Epidermal melanocyte (primary cell): ENCODE measurements around the gene DOCK4.

Experiments
- DNase-seq: peaks from one replicate; pipeline ENCODE4 v3.0.0; 2011; ENCODE audit warnings: low spot score; ENCODE audit not compliant: insufficient read length

The DOCK4 gene

DNA sequence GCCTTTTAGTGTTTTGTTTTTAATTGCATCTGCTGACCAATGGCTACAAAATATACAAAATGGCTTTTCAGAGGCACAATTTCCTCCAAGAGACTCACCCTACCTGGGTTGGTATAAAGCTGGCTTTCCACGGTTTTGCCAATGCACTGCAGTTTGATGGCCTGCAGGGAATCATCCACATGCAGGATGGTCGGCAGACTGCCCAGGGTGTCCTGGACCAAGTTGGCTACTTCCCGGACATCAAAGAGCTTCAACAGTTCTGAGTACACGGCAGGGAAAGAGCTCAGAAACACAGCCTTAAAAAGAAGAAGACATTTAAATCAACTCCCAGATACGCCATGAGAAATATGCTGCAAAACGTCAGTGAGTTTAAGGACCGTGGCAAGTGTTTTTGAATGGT is 342.9 kb downstream of the DOCK4 start:
- DNase-seq, result no peak

DNA sequence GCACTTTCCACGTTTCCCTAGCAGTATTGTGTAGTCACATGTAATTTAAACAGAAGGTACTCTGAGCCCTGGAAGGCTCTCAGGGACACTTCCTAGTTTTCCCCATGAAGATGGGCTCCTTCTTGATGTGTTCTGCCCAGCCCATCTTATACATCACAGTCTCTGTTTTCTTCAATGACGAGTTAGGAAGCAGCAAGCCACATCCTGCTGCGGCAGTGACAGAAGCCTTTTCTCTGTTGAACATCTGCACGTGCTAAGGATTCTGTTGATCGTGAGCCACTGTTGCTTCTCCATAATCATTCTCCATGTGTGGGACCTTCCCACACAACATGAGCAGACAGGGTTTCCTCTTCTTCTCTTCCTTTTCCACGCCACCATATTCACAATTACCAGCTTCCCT is 346.0 kb downstream of the DOCK4 start:
- no peak for DNase-seq

- DNase-seq, result no peak
Observed at GRCh38 chr7:111858331-111858730, 347.9 kb downstream of the DOCK4 start.

GRCh38 chr7:111855842-111856227 is 350.4 kb downstream of the DOCK4 start:
- no peak for DNase-seq

DNA sequence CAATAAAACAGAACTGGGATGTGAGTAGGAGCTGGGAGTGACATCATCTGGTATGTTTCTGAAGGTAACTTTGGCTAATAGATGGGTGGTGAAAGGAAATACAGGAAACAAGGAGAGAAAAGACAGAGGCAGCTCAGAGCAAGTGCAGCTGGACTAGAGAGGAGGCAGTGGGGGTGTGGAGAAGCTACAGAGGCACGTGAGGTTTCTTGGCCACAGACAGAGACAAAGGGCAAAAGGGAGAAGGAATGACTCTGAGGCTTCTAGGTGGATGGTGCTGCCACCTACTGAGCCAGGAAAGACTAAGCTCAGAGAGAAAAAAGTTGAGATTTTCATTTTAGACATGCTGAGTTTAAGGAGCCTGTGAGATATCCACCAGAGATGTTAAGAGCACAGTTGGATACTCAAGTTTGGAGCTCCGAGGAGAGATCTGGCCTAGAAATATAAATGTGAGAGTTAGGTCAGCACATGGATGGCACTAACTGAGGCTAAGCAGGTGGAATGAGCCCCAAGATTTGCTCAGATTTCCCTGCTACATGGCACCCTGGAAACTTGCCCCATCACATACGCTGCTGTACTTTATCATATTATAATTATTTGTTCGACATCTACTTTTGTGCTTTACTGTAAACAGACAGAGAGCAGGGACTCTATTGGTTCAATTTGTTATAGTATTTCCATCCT is 350.9 kb downstream of the DOCK4 start:
- peak; percentile 31 for DNase-seq

GRCh38 chr7:111853201-111853990 is 352.8 kb downstream of the DOCK4 start:
- DNase-seq, result no peak

DNA sequence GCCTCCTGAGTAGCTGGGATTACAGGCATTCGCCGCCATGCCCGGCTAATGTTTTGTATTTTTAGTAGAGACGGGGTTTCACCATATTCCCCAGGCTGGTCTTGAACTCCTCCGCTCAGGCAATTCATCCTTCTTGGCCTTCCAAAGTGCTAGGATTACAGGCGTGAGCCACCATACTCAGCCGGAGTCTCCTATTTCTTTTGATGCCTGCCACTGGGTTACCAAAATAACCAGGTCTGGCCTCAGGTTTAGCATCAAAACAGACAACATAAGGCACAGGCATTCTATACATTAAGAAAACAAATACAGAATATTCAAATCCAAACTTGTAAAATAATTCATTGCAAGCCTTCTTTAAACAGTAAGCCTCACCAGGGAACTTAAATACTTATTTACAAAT is 354.1 kb downstream of the DOCK4 start:
- no peak for DNase-seq

DNA sequence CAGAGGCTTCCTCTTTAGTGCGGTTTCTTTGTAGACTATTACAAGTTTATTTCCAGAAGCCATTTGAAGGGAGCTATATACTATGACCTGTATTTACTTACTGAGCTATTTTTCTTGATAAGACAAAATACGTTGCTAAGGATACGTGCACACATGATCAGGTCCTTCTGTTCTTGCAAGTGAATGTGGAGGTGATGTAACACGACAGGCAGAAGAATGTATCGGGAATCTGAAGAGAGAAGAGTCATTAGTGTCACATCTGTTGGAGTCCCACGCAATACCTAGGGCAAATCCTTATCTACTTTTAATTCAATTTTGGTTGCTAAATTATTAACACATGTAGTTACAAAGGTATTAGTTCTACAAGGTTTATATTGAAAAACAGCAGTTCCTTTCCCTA is 359.3 kb downstream of the DOCK4 start:
- DNase-seq, result no peak

DNA sequence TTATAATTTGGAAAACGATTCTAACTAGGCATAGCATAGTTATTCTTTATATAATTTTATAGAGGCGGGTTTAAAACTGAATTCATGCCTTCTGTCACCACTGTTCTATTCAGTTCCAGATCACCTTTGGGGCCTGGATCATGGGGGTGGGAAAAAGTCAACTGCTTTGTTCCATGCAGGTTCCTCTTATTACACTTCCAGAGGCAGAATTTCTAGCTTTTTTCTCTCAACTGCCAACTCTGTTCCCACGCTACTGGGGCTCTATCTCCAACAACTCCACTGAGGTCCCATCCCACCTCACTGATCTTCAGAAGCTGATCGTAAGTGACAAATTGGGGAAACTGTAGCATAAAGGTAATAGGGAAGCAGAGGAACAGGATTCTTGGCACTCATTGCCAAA is 360.3 kb downstream of the DOCK4 start:
- no peak for DNase-seq

DNA sequence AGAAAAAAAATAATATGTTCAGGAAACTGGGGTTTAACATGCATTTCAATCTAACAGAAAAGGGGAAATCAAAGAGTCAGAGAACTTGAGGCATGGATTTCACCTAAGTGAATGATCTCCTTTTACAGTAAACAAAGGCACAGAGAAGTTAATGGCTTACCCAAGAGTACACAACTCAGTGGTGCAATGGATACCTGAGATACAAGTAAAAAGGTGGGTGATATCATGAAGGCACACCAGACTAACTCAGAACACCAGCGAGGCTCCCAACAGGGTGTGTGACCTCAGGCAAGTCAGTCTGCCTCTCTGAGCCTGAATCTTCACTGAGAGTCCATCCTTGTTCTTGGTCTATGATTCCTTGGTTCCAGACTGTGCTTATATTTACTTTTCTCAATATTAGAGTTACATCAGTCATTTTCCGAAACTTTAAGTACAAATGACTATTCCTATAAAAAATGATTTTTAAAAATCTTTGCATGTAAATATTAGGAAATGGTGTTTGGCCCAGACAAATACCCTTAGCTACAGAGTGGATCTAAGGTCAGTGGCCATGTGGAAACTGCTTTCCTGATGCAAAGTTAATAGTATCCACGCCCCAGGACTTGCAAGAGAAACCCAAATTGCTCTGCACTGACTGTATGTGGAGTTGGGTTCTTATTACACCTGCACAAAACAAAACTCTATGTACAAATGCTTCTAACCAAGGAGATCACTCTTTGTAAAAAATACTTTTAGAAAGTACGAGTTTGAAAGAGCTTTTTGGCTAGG is 361.1 kb downstream of the DOCK4 start:
- no peak for DNase-seq

GRCh38 chr7:111842491-111842890 is 363.7 kb downstream of the DOCK4 start:
- no peak for DNase-seq

GRCh38 chr7:111841596-111842205 is 364.5 kb downstream of the DOCK4 start:
- no peak for DNase-seq

DNA sequence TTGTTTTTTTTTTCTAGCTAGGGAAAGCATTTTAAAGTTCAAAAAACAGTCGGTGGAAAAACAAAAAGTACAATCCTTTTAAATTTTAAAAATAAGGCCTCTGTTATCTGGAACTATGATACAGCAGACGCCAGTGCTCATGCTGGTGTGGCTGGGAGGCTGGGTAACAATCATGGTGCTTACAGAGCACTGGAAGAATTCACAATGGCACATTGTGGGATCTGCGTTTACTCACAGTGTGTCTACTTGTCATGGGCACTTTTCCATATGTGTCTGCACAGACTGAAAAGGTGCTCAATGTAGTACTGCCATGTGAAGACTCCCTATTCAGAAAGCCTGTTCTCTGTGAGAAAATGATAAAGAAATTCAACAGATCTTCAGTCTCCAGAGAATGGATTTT is 365.7 kb downstream of the DOCK4 start:
- no peak for DNase-seq

GRCh38 chr7:111839261-111839660 is 366.9 kb downstream of the DOCK4 start:
- no peak for DNase-seq

GRCh38 chr7:111836592-111836991 is 369.6 kb downstream of the DOCK4 start:
- DNase-seq, result no peak

DNA sequence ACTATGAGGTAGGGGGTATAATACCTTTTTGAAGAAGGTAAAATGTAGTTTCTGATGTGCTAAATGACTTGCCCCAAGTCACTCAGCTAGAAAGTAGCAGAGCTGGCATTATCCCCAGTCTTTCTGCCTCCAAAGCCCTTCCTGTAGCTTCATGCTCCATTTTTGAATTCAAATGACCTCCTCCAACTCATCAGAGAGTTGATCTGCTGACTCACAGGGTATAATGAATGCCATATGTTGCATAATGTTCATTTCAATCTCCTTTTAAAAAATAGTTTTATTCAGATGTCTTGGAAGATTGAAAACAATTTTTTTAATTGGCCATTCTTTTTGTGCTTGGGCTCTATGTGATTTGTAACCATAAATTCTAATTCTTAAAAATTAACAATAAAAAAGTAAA is 371.1 kb downstream of the DOCK4 start:
- no peak for DNase-seq

GRCh38 chr7:111834367-111834766 is 371.8 kb downstream of the DOCK4 start:
- DNase-seq, result no peak

DNA sequence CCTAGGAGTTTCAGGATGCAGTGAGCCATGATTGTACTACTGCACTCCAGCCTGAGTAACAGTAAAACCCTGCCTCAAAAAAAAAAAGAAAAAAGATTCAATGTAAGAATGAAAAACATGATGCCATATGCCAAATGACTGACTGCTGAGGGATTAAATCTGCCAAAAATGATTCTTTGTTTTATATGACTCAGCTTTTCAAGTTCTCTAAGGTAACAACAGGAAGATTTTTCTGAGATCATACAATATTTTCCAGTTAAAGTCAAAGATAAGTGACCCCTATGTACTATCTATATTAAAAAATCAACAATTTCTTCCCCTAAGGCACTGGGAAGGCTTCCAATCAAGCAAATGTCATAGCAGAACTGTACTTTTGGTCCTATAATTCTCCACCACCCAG is 372.7 kb downstream of the DOCK4 start:
- DNase-seq, result no peak

DNA sequence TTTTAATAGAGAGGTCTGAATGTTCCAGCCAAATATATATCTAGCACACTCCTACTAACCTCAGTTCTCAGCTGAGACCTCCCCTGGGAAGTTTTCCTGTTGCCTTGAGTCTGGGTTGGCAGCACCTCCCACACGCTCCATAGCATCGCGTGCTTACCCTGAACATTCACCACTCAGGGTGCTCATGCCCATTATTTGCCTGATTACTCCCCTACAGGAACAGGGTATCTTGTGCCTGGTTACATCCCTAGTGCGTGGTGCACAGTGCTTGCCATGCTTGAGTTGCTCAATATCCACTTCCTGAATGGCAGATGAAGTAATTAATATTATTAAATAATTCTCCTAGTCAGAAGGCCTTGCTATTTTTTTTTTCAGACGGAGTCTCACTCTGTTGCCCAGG is 374.0 kb downstream of the DOCK4 start:
- DNase-seq, result no peak

DNA sequence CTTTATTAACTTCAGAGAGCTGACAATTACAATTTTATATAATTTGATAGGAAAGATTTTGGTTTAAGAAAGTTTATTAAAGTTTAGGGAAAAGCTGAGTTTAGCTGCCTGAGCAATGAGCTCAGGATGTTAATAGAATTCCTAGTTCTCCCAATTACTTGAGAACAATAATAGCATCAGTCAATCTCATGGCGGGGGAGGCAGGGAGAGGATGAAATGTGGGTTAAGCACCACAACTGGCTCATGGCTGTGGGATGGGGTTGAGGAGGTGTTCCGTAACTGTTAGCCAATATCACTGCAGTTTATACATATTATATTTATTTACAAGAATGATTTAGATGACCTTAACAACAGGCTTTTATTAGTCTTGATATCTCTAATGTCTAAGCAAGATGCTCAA is 377.0 kb downstream of the DOCK4 start:
- DNase-seq, result no peak

DNA sequence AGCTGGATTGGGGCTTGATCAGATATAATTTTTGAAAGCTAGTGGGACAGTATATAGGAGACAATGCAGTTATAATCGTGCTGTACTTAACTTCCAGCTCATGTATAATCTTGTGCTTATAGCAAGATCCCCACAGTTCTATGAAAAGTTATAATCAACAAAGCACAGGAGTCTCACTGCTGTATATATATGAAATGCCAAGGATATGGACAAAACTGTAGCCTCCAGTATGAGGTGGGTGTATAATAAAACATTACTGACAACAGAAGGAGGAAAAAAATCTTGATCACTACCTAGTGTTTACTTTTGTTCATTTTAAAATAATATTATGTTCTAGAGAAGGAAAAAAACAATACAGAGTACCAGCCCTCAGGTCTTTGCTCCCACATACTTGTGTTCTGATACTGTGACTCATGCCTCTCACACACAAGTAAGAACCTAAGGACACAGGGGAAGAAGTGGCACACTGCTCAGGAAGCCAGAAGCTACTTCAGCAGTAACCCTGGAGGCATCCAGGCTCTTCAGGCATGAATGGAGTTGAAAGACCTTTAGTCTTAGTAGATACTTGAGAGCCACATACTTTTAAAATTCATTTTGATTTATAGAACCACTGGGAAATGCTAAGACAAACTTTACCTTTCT is 378.2 kb downstream of the DOCK4 start:
- DNase-seq, result no peak
